GM19240 (cell line): ENCODE data around the gene KLHDC8A.
A peak's percentile ranks its signal among the peaks of the same experiment; 100 is the strongest.
"Not testable (repeated sequence)": the region's sequence is repeated elsewhere in the genome, so short reads cannot be mapped to it uniquely, and the experiment has no call there.

Source experiments
- DNase-seq: peaks from one replicate; pipeline ENCODE4 v3.0.0; 2011; ENCODE audit warnings: low spot score; ENCODE audit not compliant: insufficient read length

Gene KLHDC8A

GRCh38 chr1:205298191-205298994 is 58.3 kb downstream of the KLHDC8A start:
- no peak for DNase-seq

- DNase-seq = not testable (repeated sequence)
Measured at GRCh38 chr1:205297546-205298177, 59.1 kb downstream of the KLHDC8A start.

GRCh38 chr1:205296154-205296553 is 60.6 kb downstream of the KLHDC8A start:
- DNase-seq = no peak

- DNase-seq = no peak
Measured at GRCh38 chr1:205294934-205295333, 61.8 kb downstream of the KLHDC8A start.

GRCh38 chr1:205294175-205294917 is 62.4 kb downstream of the KLHDC8A start:
- DNase-seq = no peak

- DNase-seq = no peak
Measured at GRCh38 chr1:205293350-205294074, 63.2 kb downstream of the KLHDC8A start.

- no peak for DNase-seq
Measured at GRCh38 chr1:205291596-205291995, 65.1 kb downstream of the KLHDC8A start.

- DNase-seq = peak; percentile 91
Measured at GRCh38 chr1:205287767-205288559, 68.8 kb downstream of the KLHDC8A start.

GRCh38 chr1:205287076-205287475 is 69.6 kb downstream of the KLHDC8A start:
- DNase-seq = no peak

- peak; percentile 49 for DNase-seq
Measured at GRCh38 chr1:205286335-205286950, 70.3 kb downstream of the KLHDC8A start.
